NCI-H69 (cell line): ENCODE data around the gene FRMPD4.

Experiments used
- DNase-seq: peaks from one replicate; lab custom pipeline; 2025; lab: John Stamatoyannopoulos, UW

Gene FRMPD4

GRCh38 chrX:12439416-12439815, 301.1 kb downstream of the FRMPD4 start:
- peak; percentile 93 for DNase-seq

GRCh38 chrX:12440246-12440645, 302.0 kb downstream of the FRMPD4 start:
- DNase-seq: peak; percentile 54

- DNase-seq: peak; percentile 91
These were observed 303.3 kb downstream of the FRMPD4 start for GRCh38 chrX:12441381-12442128.

GRCh38 chrX:12443534-12444098, 305.3 kb downstream of the FRMPD4 start:
- no peak for DNase-seq

GRCh38 chrX:12446342-12447075, 308.2 kb downstream of the FRMPD4 start:
- no peak for DNase-seq

GRCh38 chrX:12447448-12448064, 309.3 kb downstream of the FRMPD4 start:
- DNase-seq: peak; percentile 65

GRCh38 chrX:12452268-12452667, 314.0 kb downstream of the FRMPD4 start:
- peak; percentile 76 for DNase-seq

GRCh38 chrX:12460929-12461328, 322.7 kb downstream of the FRMPD4 start:
- no peak for DNase-seq

- DNase-seq: peak; percentile 6
These were observed 324.8 kb downstream of the FRMPD4 start for GRCh38 chrX:12463052-12463451.

- DNase-seq: peak; percentile 3
These were observed 325.6 kb downstream of the FRMPD4 start for GRCh38 chrX:12463873-12464272.

GRCh38 chrX:12467321-12467720, 329.0 kb downstream of the FRMPD4 start:
- DNase-seq: no peak

- DNase-seq: peak; percentile 17
These were observed 331.0 kb downstream of the FRMPD4 start for GRCh38 chrX:12469296-12469695.

- DNase-seq: no peak
These were observed 332.8 kb downstream of the FRMPD4 start for GRCh38 chrX:12471061-12471460.

- DNase-seq: no peak
These were observed 342.7 kb downstream of the FRMPD4 start for GRCh38 chrX:12480956-12481355.

GRCh38 chrX:12488220-12488619, 349.9 kb downstream of the FRMPD4 start:
- DNase-seq: no peak

GRCh38 chrX:12488771-12489170, 350.5 kb downstream of the FRMPD4 start:
- DNase-seq: no peak

GRCh38 chrX:12489341-12489740, 351.1 kb downstream of the FRMPD4 start:
- no peak for DNase-seq

GRCh38 chrX:12494400-12495138, 356.3 kb downstream of the FRMPD4 start:
- DNase-seq: no peak

GRCh38 chrX:12496343-12496742, 358.1 kb downstream of the FRMPD4 start:
- peak; percentile 74 for DNase-seq

- DNase-seq: peak; percentile 45
These were observed 359.7 kb downstream of the FRMPD4 start for GRCh38 chrX:12497832-12498591.

GRCh38 chrX:12505127-12505526, 366.9 kb downstream of the FRMPD4 start:
- peak; percentile 94 for DNase-seq
